SIG-M5 treated with dmso at 0.1 percent for 504 hours (cell line): ENCODE measurements around the gene MCTS1.
"Not testable (repeated sequence)": the region's sequence is repeated elsewhere in the genome, so short reads cannot be mapped to it uniquely, and the experiment has no call there.

Experiments
- DNase-seq: peaks from one replicate; lab custom pipeline; 2025; ENCODE audit not compliant: unreplicated experiment; lab: John Stamatoyannopoulos, UW

MCTS1 gene

GRCh38 chrX:120629667-120630537 lies 26.0 kb downstream of the MCTS1 start, which contains the start of gene C1GALT1C1:
C1GALT1C1 (minus strand) TSS chrX:120630054; CDS start chrX:120627166, 2,888 bp downstream.
- peak; percentile 93 for DNase-seq

GRCh38 chrX:120638619-120639018 lies 34.7 kb downstream of the MCTS1 start:
- DNase-seq, result no peak

- no peak for DNase-seq
These were observed 39.0 kb downstream of the MCTS1 start for GRCh38 chrX:120642871-120643270.

- no peak for DNase-seq
These were observed 43.2 kb downstream of the MCTS1 start for GRCh38 chrX:120647127-120647526.

GRCh38 chrX:120652256-120652655 lies 48.4 kb downstream of the MCTS1 start:
- not testable (repeated sequence) for DNase-seq

GRCh38 chrX:120653000-120653399 lies 49.1 kb downstream of the MCTS1 start:
- no peak for DNase-seq

GRCh38 chrX:120660637-120661036 lies 56.7 kb downstream of the MCTS1 start:
- DNase-seq, result no peak
